Coronary artery (tissue), 2 donors: Measurements from ENCODE around the gene TMEM62.
"Not testable (repeated sequence)": the region's sequence is repeated elsewhere in the genome, so short reads cannot be mapped to it uniquely, and the experiment has no call there.

Source experiments
- DNase-seq: peaks from one replicate; pipeline ENCODE4 v3.0.0-alpha.2; 2017; ENCODE audit warnings: low spot score
- H3K27ac ChIP-seq, 2 donors: fragments of 200-600 bp; sonication (generic); one replicate each; pipeline ENCODE4 v1.5.1; 2016 to 2019
- H3K4me3 ChIP-seq: fragments of 200-600 bp; sonication (generic); 2 replicates; pipeline ENCODE4 v1.5.1; 2016; ENCODE audit warnings: mild to moderate bottlenecking, moderate library complexity
- CTCF ChIP-seq: fragments of 200-600 bp; sonication (generic); IDR thresholded peaks from one replicate; pipeline ENCODE4 v1.5.1; 2019; ENCODE audit warnings: antibody characterized with exemption

Gene TMEM62

GRCh38 chr15:43190178-43190577 is 56.8 kb downstream of the TMEM62 start:
- Histone ChIP-seq H3K4me3 (no peak overlapping the region), H3K27ac (no peak overlapping the region)
- no peak for TF ChIP-seq CTCF
- DNase-seq: no peak

GRCh38 chr15:43193710-43194109 is 60.3 kb downstream of the TMEM62 start:
- Histone ChIP-seq H3K27ac (no peak overlapping the region), H3K4me3 (no peak overlapping the region)
- DNase-seq: no peak
- no peak for TF ChIP-seq CTCF

GRCh38 chr15:43194795-43195194 is 61.4 kb downstream of the TMEM62 start:
- no peak for DNase-seq
- no peak for TF ChIP-seq CTCF
- no peak overlapping the region for H3K27ac ChIP-seq
- H3K4me3 ChIP-seq: no peak overlapping the region

GRCh38 chr15:43196760-43197548 is 63.6 kb downstream of the TMEM62 start:
- no peak overlapping the region for H3K4me3 ChIP-seq
- TF ChIP-seq CTCF: no peak
- H3K27ac ChIP-seq: no peak overlapping the region
- DNase-seq: no peak

- not testable (repeated sequence) for H3K27ac ChIP-seq, H3K4me3 ChIP-seq, DNase-seq
These were observed 64.4 kb downstream of the TMEM62 start for GRCh38 chr15:43197773-43198172.

- not testable (repeated sequence) for H3K4me3 ChIP-seq, H3K27ac ChIP-seq, DNase-seq
These were observed 65.2 kb downstream of the TMEM62 start for GRCh38 chr15:43198556-43198955.

GRCh38 chr15:43198992-43199391 is 65.6 kb downstream of the TMEM62 start:
- no peak overlapping the region for H3K4me3 ChIP-seq
- no peak for TF ChIP-seq CTCF

GRCh38 chr15:43199945-43200488 is 66.6 kb downstream of the TMEM62 start:
- Histone ChIP-seq H3K27ac (no peak overlapping the region), H3K4me3 (no peak overlapping the region)
- no peak for TF ChIP-seq CTCF
- DNase-seq: no peak

More at GRCh38 chr15:43198992-43199391, 65.6 kb downstream of the TMEM62 start:
- no peak for DNase-seq
- no peak overlapping the region for H3K27ac ChIP-seq
